Measurements from ENCODE around the gene CDH13.

- TF ChIP-seq POLR2AphosphoS5 (IDR thresholded peaks at IDR 0.05; ENCODE audit: low read depth, low read length): no peak
- TF ChIP-seq YY1 (IDR thresholded peaks at IDR 0.05; ENCODE audit: low read depth, low read length): no peak
- no peak for TF ChIP-seq CTCF (IDR thresholded peaks at IDR 0.05; ENCODE audit: control extremely low read depth in 1 of 3, insufficient read depth in 1 of 3, low read depth in 1 of 3, low read length in 3 of 3)
- TF ChIP-seq ATF3 (IDR thresholded peaks at IDR 0.05; ENCODE audit: insufficient read depth, low read depth, low read length): no peak
- TF ChIP-seq RNF2 (IDR thresholded peaks at IDR 0.05; ENCODE audit: borderline replicate concordance, low read depth, low read length, missing control alignments, poor library complexity, severe bottlenecking): no peak
- TF ChIP-seq SIN3A (conservative IDR thresholded peaks at IDR 0.05 in 1 of 2, IDR thresholded peaks at IDR 0.05 in 1 of 2; ENCODE audit: low read depth in 1 of 2, low read length in 2 of 2): no peak
- no peak for TF ChIP-seq TBP (IDR thresholded peaks at IDR 0.05; ENCODE audit: low read depth, low read length)
These were observed 127.1 kb downstream of the CDH13 start for GRCh38 chr16:82753821-82754220.
